GM18498 (cell line): ENCODE results near the gene RTP5.
"Not testable (repeated sequence)": the region's sequence is repeated elsewhere in the genome, so short reads cannot be mapped to it uniquely, and the experiment has no call there.

Experiments
- ATAC-seq: cut with Tn5 transposase; IDR thresholded peaks from one replicate; pipeline ENCODE4 v1.9.1; 2021; ENCODE audit warnings: mild to moderate bottlenecking, moderate library complexity; ENCODE audit not compliant: unreplicated experiment

RTP5 gene

GRCh38 chr2:241869087-241869961 is at the start of gene RTP5:
RTP5 (plus strand) TSS chr2:241869729; CDS start chr2:241869757, 28 bp downstream.
- no peak for ATAC-seq

- ATAC-seq = not testable (repeated sequence)
Measured at GRCh38 chr2:241819947-241820624, 49.4 kb upstream of the RTP5 start.

GRCh38 chr2:241820625-241821384 is 48.7 kb upstream of the RTP5 start:
- ATAC-seq = no peak

GRCh38 chr2:241821460-241822263 is 47.9 kb upstream of the RTP5 start:
- no peak for ATAC-seq

GRCh38 chr2:241822264-241822623 is 47.3 kb upstream of the RTP5 start:
- ATAC-seq = no peak

- ATAC-seq = not testable (repeated sequence)
Measured at GRCh38 chr2:241823531-241824437, 45.7 kb upstream of the RTP5 start.

GRCh38 chr2:241827394-241827793 is 42.1 kb upstream of the RTP5 start:
- ATAC-seq = no peak

GRCh38 chr2:241833101-241833663 is 36.3 kb upstream of the RTP5 start:
- no peak for ATAC-seq

- not testable (repeated sequence) for ATAC-seq
Measured at GRCh38 chr2:241833756-241834526, 35.6 kb upstream of the RTP5 start.

GRCh38 chr2:241834527-241835210 is 34.9 kb upstream of the RTP5 start:
- ATAC-seq = no peak

- no peak for ATAC-seq
Measured at GRCh38 chr2:241835611-241836010, 33.9 kb upstream of the RTP5 start.

GRCh38 chr2:241836292-241836691 is 33.2 kb upstream of the RTP5 start:
- ATAC-seq = no peak

GRCh38 chr2:241837197-241837965 is 32.1 kb upstream of the RTP5 start:
- no peak for ATAC-seq

GRCh38 chr2:241841181-241842066 is 28.1 kb upstream of the RTP5 start:
- ATAC-seq = no peak

GRCh38 chr2:241842067-241842415 is 27.5 kb upstream of the RTP5 start:
- ATAC-seq = no peak

- no peak for ATAC-seq
Measured at GRCh38 chr2:241842620-241843211, 26.8 kb upstream of the RTP5 start.
